GM19239 (cell line): ENCODE data around the gene SLC27A1.
"Not testable (repeated sequence)": the region's sequence is repeated elsewhere in the genome, so short reads cannot be mapped to it uniquely, and the experiment has no call there.

ENCODE experiments used
- DNase-seq: peaks from one replicate; pipeline ENCODE4 v3.0.0; 2011; ENCODE audit warnings: low spot score; ENCODE audit not compliant: insufficient read length
- FAIRE-seq: peaks from 2 replicates; lab custom pipeline; 2011; peaks lifted over from hg19 to GRCh38; lab: Jason Lieb, UNC

SLC27A1 gene

GRCh38 chr19:17532116-17532515, 61.8 kb downstream of the SLC27A1 start:
- FAIRE-seq (no peak), DNase-seq (no peak)

- no peak for DNase-seq
- no peak for FAIRE-seq
Measured at GRCh38 chr19:17532557-17532956, 62.2 kb downstream of the SLC27A1 start.

- no peak for FAIRE-seq
- no peak for DNase-seq
Measured at GRCh38 chr19:17534767-17535166, 64.4 kb downstream of the SLC27A1 start.

DNA sequence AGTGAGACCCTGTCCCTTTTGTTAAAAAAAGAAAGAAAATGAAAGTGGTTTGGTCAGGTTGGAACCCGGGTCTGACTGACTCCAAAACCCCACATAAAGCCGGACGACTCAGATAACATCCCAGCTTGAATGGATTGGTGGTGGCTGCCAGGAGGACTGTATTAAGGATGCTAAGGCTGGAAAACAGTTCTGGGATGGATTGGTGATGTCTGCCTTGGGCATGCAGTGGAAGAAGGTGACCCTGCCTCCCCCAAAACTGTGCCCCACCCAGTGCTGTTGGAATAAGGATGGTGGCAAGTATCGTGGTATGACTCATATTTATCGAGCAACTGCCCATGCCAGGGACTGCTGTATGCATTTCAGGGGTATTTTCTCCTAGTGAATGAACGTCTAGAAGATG, 66.6 kb downstream of the SLC27A1 start:
- DNase-seq (no peak), FAIRE-seq (no peak)

DNA sequence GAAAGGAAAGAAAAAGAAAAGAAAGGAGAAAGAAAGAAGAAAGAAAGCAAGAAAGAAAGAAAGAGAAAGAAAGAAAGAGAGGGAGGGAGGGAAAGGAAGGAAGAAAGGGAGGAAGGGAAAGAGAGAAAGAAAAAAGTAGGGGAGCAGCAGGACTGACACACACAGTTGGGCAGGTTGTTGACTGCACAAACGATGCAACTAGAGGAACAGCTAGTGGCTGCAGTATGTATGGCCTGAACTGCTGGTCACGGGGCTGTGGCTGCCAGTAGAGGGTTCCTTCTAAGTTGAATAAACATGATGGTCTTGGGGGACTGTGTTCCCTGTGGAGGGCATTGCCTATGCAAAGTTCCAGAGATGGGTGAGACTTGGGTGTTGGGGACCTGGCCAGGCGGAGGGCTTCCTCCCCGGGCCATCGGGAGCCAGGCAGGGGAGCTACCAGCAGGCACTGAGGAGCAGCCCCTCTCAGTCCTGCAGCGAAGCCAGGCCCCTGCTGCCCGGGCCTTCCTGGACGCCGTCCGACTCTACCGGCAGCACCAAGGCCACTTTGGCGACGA, 68.4 kb downstream of the SLC27A1 start:
- peak; percentile 59 for FAIRE-seq
- no peak for DNase-seq

DNA sequence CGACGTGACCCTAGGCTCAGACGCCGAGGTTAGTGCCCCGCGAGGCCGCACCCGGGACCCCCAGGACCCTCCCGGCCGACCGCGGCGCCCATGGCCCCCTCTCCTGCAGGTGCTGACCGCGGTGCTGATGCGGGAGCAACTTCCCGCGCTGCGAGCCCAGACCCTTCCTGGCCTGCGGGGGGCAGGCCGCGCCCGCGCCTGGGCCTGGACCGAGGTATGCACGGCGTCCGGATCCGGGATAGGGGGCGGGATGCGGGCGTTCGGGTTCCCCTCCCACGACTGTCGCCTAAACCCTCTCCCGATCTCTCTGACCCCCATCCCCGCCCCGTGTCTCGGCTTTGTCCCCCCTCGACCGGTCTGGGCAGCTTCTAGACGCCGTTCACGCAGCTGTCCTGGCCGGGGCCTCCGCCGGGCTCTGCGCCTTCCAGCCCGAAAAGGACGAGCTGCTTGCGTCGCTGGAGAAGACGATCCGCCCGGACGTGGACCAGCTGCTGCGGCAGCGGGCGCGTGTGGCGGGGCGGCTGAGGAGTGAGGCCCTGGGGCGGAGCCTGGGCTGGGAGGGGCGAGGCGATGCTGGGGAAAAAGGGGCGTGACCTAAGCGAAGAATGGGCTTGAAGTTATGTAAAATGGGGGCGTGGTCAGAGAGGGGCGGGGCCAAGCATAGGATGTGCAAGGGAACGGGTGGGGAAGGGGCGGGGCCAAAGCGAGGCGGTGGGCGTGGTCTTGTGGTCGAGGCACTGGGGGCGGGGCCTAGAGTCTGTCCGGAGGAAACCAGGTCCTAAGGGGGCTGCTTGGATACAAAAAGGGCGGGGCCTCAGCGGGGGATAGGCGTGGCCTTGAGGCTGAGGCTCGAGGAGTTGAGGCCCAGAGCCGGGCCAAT, 69.2 kb downstream of the SLC27A1 start:
- DNase-seq (peak; percentile 81), FAIRE-seq (peak; percentile 96)

- DNase-seq: no peak
- FAIRE-seq: no peak
Measured at GRCh38 chr19:17540174-17540573, 69.8 kb downstream of the SLC27A1 start.

DNA sequence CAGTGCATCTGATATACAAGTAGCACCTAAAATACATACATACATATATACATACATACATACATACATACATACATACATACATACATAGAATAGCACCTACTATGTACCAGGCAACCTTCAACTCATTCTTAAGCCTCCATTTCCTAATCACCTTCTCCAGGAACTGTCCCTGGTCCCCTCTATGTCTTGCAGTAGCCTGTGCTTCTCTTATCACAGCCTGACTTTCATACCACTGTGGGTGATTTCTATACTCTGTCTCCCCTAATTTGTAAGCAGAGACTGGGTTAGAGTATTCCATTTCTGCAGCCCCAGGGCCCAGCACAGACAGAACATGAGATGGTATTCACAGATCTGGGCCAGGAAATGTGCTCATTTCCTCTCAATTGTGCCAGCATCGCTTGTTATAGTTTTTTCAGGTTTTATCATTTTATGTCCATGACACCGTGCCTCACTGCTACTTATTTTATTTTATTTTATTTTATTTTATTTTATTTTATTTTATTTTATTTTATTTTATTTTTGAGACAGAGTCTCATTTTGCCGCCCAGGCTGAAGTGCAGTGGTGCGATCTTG, 70.9 kb downstream of the SLC27A1 start:
- FAIRE-seq: no peak
- no peak for DNase-seq

DNA sequence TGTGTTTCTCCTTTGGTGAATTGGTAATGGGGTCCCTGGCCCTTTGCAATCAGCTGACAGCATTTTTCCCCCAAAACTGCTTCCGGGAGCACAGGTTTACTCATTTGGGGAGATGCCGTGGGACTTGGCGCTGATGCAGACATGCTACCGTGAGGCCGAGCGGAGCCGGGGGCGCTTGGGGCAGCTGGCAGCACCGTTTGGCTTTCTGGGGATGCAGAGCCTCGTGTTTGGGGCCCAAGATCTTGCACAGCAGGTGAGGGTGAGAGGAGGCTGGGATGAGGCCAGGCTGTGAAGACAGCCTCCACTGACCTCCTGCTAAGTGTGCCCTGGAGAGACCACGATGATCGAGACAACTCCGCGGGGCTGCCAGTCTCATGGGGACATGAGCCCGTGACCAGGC, 71.7 kb downstream of the SLC27A1 start:
- no peak for DNase-seq
- no peak for FAIRE-seq

GRCh38 chr19:17542793-17543582, 72.7 kb downstream of the SLC27A1 start:
- no peak for FAIRE-seq

DNA sequence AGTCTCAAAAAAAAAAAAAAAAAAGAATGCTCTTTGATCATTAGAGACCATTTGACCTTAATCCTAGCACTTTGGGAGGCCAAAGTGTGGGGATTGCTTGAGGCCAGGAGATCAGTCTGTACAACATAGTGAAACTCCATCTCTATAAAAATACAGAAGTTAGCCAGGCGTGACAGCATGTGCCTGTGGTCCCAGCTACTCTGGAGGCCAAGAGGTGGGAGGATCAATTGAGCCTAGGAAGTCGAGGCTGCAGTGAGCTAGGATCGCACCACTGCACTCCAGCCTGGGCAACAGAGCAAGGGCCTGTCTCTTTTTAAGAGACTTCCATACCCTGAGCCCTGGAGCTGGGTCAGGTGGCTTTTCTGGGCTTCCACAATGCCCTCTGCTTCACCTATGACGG, 73.7 kb downstream of the SLC27A1 start:
- FAIRE-seq (no peak), DNase-seq (no peak)

More at GRCh38 chr19:17542793-17543582, 72.7 kb downstream of the SLC27A1 start:
- DNase-seq: no peak

DNA sequence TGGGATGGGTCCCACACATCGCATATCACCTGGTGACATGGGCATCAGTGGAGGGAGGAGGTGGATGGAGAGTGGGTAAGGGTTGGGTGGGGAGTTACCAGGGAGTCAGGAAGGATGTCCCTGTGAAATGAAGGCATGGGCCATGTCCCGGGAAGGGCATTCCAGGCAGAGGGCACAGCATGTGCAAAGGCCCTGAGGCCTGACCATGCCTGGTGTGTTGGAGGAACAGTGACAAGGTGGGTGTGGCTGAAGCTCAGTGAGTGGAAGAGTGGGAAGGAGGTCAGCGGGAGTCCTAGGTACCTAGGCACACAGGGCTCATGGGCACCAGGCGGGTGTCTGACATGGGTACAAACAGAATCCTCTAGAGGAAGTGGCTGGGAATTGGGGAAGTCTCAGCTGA, 74.1 kb downstream of the SLC27A1 start:
- FAIRE-seq (no peak), DNase-seq (no peak)

DNA sequence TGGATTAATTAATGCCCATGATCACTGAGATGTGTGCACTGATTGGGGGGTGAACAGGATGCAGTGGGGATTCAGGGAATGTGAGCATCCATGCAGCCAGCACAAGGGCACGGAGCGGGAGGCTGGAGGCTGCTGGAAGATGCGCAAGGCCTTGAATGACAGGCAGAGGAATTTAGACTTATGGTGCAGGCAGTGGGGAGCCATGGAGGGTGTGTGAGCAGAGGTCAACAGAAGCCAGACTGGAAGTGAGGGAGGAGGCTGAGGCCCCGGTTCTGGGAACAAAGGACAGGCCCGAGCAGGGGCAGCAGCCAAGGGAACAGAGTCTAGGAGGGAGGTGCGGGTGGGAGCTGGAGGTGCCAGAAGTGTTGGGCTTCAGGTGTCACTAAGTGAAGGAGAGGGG, 77.8 kb downstream of the SLC27A1 start:
- no peak for FAIRE-seq
- DNase-seq: no peak

DNA sequence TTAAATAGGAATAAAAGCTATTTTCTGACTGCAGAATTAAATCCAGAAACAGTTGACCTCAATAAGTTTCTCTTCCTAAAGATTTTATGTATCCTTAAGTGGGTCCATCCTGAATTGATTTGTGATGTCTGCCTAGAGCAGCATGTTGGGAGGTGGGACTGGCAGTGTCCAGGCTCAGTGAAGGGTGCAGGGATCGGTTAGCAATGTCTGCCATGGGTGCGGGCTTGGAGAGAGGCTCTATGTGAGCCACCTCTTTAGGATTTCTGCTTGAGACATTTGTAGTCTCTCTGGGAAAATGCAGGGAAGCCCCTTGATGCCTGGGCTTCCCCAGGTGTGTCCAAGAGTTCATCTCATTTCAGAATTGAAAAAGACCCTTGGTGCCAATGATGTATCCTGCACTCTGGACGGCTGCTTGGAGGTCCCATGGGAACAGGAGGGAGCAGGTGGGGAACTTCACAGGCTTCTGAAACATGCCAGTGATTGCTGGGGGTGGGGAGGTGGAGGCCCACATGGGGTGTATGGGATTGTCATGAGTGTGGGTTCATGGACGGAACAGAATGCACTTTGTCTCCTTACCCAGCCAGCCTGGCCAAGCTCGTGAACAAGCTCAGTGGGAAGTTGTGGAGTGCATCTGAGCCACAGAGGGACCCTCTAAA, 78.9 kb downstream of the SLC27A1 start:
- FAIRE-seq: no peak
- DNase-seq: no peak

- DNase-seq (no peak), FAIRE-seq (no peak)
Measured at GRCh38 chr19:17550076-17550667, 79.8 kb downstream of the SLC27A1 start.

DNA sequence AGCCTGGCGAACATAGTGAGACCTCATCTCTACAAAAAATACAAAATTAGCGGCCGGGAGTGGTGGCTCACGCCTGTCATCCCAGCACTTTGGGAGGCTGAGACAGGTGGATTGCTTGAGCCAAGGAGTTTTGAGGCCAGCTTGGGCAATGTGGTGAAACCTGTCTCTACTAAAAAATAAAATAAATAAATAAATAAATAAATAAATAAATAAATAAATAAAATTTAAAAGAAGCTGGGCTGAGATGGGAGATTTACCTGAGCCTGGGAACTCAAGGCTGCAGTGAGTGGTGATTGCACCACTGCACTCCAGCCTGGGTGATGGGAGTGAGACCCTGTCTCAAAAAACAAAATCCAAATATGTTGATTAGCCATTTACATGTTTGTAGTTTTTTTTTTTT, 82.4 kb downstream of the SLC27A1 start:
- not testable (repeated sequence) for FAIRE-seq, DNase-seq

- DNase-seq (no peak), FAIRE-seq (no peak)
Measured at GRCh38 chr19:17553256-17553655, 82.9 kb downstream of the SLC27A1 start.

DNA sequence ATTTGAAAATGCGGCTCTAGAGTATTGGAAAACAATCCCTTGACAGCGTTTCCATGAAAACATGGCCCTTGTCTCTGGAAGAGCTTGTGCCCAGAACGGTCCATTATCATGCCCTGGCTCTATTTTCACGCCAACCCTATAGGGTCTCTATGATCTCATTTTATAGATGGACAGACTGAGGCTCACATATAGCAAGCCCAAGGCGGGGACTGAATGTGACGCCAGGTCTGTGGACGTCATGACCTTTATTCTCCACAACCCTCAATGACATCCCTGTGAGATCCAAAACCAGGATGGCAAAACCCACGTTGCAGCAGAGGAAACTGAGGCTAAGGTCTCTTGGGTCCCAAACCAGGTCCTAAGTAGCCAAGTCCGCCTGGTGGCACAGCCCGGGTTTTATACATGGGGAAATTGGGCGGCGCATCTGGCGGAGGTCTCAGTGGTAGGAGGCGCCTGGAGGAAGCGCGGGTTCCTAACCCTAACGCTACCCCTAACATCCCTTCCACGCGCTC, 84.7 kb downstream of the SLC27A1 start:
- DNase-seq (no peak), FAIRE-seq (peak; percentile 85)

GRCh38 chr19:17555480-17555928, 85.2 kb downstream of the SLC27A1 start, which contains the start of gene COLGALT1:
TSS of gene COLGALT1 (plus strand) at chr19:17555649. CDS start at chr19:17555714, 65 bp downstream.
- FAIRE-seq (no peak), DNase-seq (peak; percentile 98)
